MCF 10A (cell line): Measurements from ENCODE around the gene HSD11B1L. TPM values are rescaled to one million over a fixed set of nuclear protein-coding genes. Genes with fewer than 3 reads are reported as not detected.

ENCODE experiments used
- BruUV-seq: library from RNA; stranded (reverse); fragments of 400-500 nt; replicated peaks from 2 replicates; lab custom pipeline; 2021; lab: Mats Ljungman, UMichigan
- CTCF ChIA-PET: fragments of 300-600 bp; sonication (Branson Sonifier 250); formaldehyde crosslinking; extraction: SDS; loops from one replicate; lab custom pipeline; 2021; ENCODE audit warnings: antibody characterized with exemption, inconsistent platforms; lab: Yijun Ruan, JAX
- POLR2A ChIA-PET: fragments of 300-600, 350-650 bp; sonication (Branson Sonifier 250); formaldehyde crosslinking; extraction: SDS; loops from one replicate; lab custom pipeline; 2020; ENCODE audit warnings: antibody characterized with exemption, inconsistent platforms; lab: Yijun Ruan, JAX
- DNase-seq: peaks from one replicate; pipeline ENCODE4 v3.0.0-alpha.2; 2018; ENCODE audit not compliant: unreplicated experiment
- H3K27ac Mint-ChIP-seq: one replicate; pipeline ENCODE4 v1.8.0; 2022; ENCODE audit warnings: mild to moderate bottlenecking, low read depth, mixed read lengths; ENCODE audit not compliant: unreplicated experiment
- H3K27me3 Mint-ChIP-seq: one replicate; pipeline ENCODE4 v1.8.0; 2022; ENCODE audit warnings: mixed read lengths; ENCODE audit not compliant: insufficient read depth, unreplicated experiment
- H3K36me3 Mint-ChIP-seq: one replicate; pipeline ENCODE4 v1.8.0; 2022; ENCODE audit warnings: mild to moderate bottlenecking, moderate library complexity, mixed read lengths; ENCODE audit not compliant: insufficient read depth, unreplicated experiment
- H3K4me1 Mint-ChIP-seq: one replicate; pipeline ENCODE4 v1.8.0; 2022; ENCODE audit warnings: mixed read lengths; ENCODE audit not compliant: insufficient read depth, unreplicated experiment
- H3K4me3 Mint-ChIP-seq: one replicate; pipeline ENCODE4 v1.8.0; 2022; ENCODE audit warnings: mild to moderate bottlenecking, moderate library complexity, mixed read lengths; ENCODE audit not compliant: unreplicated experiment
- H3K9me3 Mint-ChIP-seq: one replicate; pipeline ENCODE4 v1.8.0; 2022; ENCODE audit warnings: mixed read lengths; ENCODE audit not compliant: unreplicated experiment
- CTCF ChIP-seq: fragments of 200-600 bp; IDR thresholded peaks from one replicate; pipeline ENCODE4 v1.8.0; 2022; ENCODE audit warnings: antibody characterized with exemption, mild to moderate bottlenecking; ENCODE audit not compliant: unreplicated experiment
- intact Hi-C: fragments of 100-400 bp; cut with micrococcal nuclease; formaldehyde crosslinking; loops from 2 replicates; pipeline ENCODE4 v1.14.1; 2022
- total RNA-seq: library from RNA; stranded (reverse); gene quantifications from 2 replicates; pipeline ENCODE4 v1.2.3, GENCODE V29; 2022

HSD11B1L gene
- total RNA-seq, 1 experiment from 2014 or later: 5.5 TPM

- H3K27me3 Mint-ChIP-seq: no peaks in the 10 kb centered on the region
- ChIA-PET POLR2A (interaction anchor here (1.2 to 2.1 kb wide), 3 partner anchors 10 to 15 kb away, joined by 3 to 8 read pairs (median 6); partner anchors contain the start of gene MICOS13), CTCF (interaction anchor here (0.6 to 0.7 kb wide), 2 partner anchors 45 to 146 kb away, joined by 3 read pairs; no protein-coding TSS in a partner anchor)
- intact Hi-C loops: no loop called here
- H3K36me3 Mint-ChIP-seq: peaks cover 98% of the 10 kb centered on the region
- H3K27ac Mint-ChIP-seq: no peak overlapping the region
- H3K9me3 Mint-ChIP-seq: no peaks in the 10 kb centered on the region
- no peak for TF ChIP-seq CTCF
- H3K4me1 Mint-ChIP-seq: peaks cover 5% of the 10 kb centered on the region
- H3K4me3 Mint-ChIP-seq: no peak overlapping the region
- DNase-seq: no peak
- no TSS peak for BruUV-seq
Observed at GRCh38 chr19:5664515-5664914, 16.3 kb upstream of the HSD11B1L start.

GRCh38 chr19:5665781-5666513 is 14.9 kb upstream of the HSD11B1L start:
- POLR2A ChIA-PET: interaction anchor here (0.6 to 1.8 kb wide), 3 partner anchors 9 to 463 kb away, joined by 3 to 8 read pairs (median 4); no protein-coding TSS in a partner anchor
- Mint-ChIP-seq H3K4me3 (no peak overlapping the region), H3K4me1 (peaks cover 5% of the 10 kb centered on the region), H3K9me3 (no peaks in the 10 kb centered on the region), H3K27me3 (no peaks in the 10 kb centered on the region), H3K36me3 (peaks cover 99% of the 10 kb centered on the region), H3K27ac (no peak overlapping the region)
- BruUV-seq: no TSS peak
- CTCF ChIA-PET: interaction anchor here (0.6 to 0.9 kb wide), 3 partner anchors 12 to 1239 kb away, joined by 3 to 4 read pairs (median 3); no protein-coding TSS in a partner anchor
- intact Hi-C loops: no loop called here
- no peak for TF ChIP-seq CTCF
- DNase-seq: peak; percentile 64

GRCh38 chr19:5666921-5667610 is 13.8 kb upstream of the HSD11B1L start:
- Mint-ChIP-seq H3K27ac (peak overlapping the region; percentile 7), H3K36me3 (peaks cover 95% of the 10 kb centered on the region), H3K9me3 (no peaks in the 10 kb centered on the region), H3K4me1 (peaks cover 5% of the 10 kb centered on the region), H3K27me3 (no peaks in the 10 kb centered on the region), H3K4me3 (no peak overlapping the region)
- intact Hi-C loops: no loop called here
- no TSS peak for BruUV-seq
- ChIA-PET POLR2A (no interaction called here), CTCF (interaction anchor here (0.5 kb wide), 1 partner anchor 490 kb away, joined by 3 read pairs; no protein-coding TSS in a partner anchor)
- no peak for TF ChIP-seq CTCF
- DNase-seq: no peak

- ChIA-PET POLR2A (no interaction called here), CTCF (interaction anchor here (0.7 kb wide), 1 partner anchor 38 kb away, joined by 4 read pairs; no protein-coding TSS in a partner anchor)
- Mint-ChIP-seq H3K27me3 (no peaks in the 10 kb centered on the region), H3K9me3 (no peaks in the 10 kb centered on the region), H3K27ac (no peak overlapping the region), H3K4me3 (no peak overlapping the region), H3K4me1 (peaks cover 5% of the 10 kb centered on the region), H3K36me3 (peaks cover 88% of the 10 kb centered on the region)
- intact Hi-C loops: no loop called here
- no peak for DNase-seq
- TF ChIP-seq CTCF: no peak
- TSS peak; percentile 27 for BruUV-seq
Observed at GRCh38 chr19:5667751-5668271, 13.0 kb upstream of the HSD11B1L start.
